GM12873 (cell line): ENCODE measurements around the gene WDSUB1.

Experiments used
- CTCF ChIP-seq: IDR thresholded peaks from 2 replicates; pipeline ENCODE4 v1.5.1; 2012; ENCODE audit warnings: low read depth, mild to moderate bottlenecking, moderate library complexity, low read length, control low read depth; ENCODE audit not compliant: insufficient read depth; ENCODE audit errors: missing control alignments

WDSUB1 gene

GRCh38 chr2:159201360-159202063 lies 85.0 kb downstream of the WDSUB1 start:
- TF ChIP-seq CTCF: no peak

- TF ChIP-seq CTCF: no peak
Observed at GRCh38 chr2:159200498-159200897, 86.0 kb downstream of the WDSUB1 start.

- TF ChIP-seq CTCF: no peak
Observed at GRCh38 chr2:159199761-159200465, 86.6 kb downstream of the WDSUB1 start.

GRCh38 chr2:159199236-159199635 lies 87.3 kb downstream of the WDSUB1 start:
- TF ChIP-seq CTCF: no peak

GRCh38 chr2:159196393-159196925 lies 90.0 kb downstream of the WDSUB1 start:
- TF ChIP-seq CTCF: no peak

GRCh38 chr2:159195697-159196096 lies 90.8 kb downstream of the WDSUB1 start:
- no peak for TF ChIP-seq CTCF

- no peak for TF ChIP-seq CTCF
Observed at GRCh38 chr2:159194241-159194640, 92.3 kb downstream of the WDSUB1 start.
